Erythroblast (primary cell): ENCODE data around the gene LRP3.

Source experiments
- DNase-seq, 2 experiments: peaks; one replicate each; lab custom pipeline; 2025; lab: John Stamatoyannopoulos, UW
- GATA1 ChIP-seq: IDR thresholded peaks from 2 replicates; pipeline ENCODE4 v1.6.1; 2011; ENCODE audit warnings: low read depth, mild to moderate bottlenecking, control low read depth, low read length, moderate library complexity
- POLR2A ChIP-seq: IDR thresholded peaks from 2 replicates; pipeline ENCODE4 v1.6.1; 2011; ENCODE audit warnings: mild to moderate bottlenecking, low read length

Gene LRP3

DNA sequence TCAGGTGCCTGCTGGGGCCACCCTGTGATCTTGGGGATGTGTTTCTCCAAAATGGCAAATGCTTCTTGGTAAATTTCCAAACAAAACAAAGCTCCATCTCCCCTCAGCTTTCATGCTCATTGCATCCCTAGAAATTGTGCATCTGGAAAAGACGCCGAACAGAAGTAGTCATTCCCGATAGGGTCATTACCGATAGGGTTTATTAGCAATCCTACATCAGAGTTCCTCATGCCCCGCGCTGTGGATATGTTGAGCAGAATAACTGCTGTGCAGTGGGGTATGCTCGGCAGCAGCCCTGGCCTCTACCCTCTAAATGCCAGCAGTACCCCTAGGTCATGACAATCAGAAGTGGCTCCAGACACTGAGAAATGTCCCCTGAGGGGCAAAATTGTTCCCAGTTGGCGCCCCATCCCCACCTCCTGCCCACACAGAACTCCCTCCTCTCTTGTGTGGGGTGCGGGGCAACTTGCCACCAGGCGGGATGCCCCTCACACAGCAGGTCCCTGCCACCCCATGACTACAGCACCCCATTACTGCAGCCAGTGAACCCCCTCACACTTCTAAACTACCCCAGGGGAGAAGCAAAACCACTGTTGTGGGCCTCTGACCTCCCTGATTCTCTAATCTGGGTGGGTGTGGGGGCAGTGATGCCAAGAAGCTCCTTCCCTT lies 44.5 kb downstream of the LRP3 start:
- no peak for DNase-seq
- TF ChIP-seq POLR2A (no peak), GATA1 (no peak)

DNA sequence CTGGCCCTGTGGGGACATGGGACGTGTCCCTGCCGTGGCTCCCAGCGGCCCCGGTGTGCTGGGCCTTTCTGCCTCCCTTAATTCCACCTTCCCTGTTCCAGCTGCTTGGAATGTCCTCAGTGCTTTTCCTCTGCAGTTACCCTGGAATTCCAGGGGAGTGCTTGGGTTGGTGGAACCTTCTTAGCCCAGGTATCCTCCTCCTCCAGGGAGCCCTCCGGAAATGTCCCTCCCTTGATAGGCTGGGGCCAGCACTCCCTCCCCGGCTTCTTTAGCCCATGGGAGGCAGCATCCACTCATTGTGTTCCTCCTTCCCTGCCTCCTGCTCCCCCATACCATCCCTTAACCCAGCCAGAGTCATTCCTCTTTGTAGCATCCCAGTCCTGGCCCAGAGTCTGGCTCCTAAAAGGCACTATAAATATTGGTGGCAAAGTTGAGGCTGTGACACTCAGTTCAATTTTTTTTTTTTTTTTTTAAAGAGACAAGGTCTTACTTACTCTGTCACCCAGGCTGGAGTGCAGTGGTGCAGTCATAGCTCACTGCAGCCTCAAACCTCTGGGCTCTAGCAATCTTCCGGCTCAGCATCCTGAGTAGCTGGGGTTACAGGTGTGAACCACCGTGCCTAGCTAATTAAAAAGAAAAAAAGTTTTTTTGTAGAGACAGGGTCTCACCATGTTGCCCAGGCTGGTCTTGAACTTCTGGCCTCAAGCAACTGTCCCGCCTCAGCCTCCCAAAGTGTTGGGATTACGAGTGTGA lies 45.3 kb downstream of the LRP3 start:
- no peak for DNase-seq
- TF ChIP-seq GATA1 (no peak), POLR2A (no peak)

DNA sequence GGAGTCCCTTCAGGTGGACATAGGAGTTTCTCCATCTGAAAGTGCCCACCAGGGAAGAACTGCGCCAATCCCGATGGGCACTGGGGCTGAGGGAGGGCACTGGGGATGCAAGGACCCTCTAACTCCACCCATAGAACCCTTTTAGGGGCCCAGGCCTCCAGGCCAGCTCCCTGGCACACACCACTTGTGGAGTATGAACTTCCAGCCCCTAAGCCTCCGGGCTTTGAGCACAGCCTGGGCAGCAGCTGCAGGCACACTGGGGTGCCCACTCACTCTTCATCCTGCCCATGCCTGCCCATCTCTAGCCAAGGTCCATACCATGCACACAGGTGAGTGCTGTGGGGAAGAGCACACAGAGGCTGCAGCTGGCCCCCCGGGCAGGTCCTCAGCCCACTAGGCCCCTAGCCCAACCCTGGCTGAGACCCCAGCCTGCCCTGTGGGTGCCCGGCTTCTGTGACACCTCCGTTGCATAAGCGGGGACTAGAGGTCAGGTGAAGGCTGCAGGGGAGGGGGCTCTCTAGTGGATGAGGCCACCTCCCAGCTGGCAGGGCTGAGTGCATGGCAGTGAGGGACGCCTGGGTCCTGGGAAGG lies 46.1 kb downstream of the LRP3 start:
- TF ChIP-seq POLR2A (no peak), GATA1 (no peak)
- DNase-seq = no peak

DNA sequence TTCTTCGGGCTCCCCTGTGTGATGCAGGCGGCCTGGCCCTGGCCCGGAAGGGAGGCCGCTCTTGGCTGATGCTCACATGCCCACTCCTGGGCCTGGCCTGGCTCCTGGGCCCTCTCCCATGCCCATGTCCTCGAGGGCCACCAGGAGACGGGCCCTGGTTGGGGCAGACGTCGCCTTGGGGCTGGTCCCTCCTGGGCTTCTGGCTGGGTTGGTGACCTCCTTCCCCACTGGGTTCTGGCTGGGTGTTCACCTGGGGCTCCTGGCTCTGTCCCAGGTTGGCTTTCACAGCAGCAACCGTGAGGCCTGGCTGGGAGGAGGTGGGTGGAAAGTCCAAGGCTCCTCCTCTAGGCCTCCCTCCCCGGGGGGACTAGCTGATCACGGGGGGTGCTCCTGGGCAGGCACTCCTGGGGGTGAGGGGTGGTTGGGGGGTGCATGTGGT lies 47.0 kb downstream of the LRP3 start:
- TF ChIP-seq POLR2A (no peak), GATA1 (no peak)
- no peak for DNase-seq

DNA sequence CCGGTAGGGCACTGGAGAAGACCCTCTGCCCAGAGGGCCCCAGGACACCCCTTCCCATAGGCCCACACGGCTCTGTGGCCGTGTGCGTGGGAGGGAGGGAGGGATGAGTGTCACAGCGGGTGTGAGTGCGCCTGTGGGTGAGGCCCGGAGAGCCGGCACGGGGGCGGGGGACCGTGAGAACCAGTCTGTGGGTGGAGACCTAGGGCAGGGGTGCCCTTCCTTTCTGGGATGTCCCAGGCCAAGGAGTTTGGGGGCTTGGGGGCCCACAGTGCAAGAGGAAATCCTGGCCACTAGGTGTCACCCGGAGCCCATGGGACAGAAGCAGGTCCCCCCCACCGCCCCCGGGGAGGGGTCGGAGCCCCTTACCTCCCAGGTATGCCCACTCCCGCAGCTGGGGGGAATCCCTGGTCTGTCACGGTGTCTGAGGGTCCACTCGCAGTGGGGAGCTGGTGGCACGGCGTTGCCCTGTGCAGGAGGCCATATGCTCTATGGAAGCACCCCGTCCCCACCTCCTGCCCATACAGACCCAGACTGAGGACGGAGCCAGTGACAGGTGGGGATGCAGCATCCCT lies 47.5 kb downstream of the LRP3 start:
- DNase-seq = peak in 1 of 2 experiments; percentile 29
- no peak for TF ChIP-seq POLR2A
- TF ChIP-seq GATA1 = no peak

DNA sequence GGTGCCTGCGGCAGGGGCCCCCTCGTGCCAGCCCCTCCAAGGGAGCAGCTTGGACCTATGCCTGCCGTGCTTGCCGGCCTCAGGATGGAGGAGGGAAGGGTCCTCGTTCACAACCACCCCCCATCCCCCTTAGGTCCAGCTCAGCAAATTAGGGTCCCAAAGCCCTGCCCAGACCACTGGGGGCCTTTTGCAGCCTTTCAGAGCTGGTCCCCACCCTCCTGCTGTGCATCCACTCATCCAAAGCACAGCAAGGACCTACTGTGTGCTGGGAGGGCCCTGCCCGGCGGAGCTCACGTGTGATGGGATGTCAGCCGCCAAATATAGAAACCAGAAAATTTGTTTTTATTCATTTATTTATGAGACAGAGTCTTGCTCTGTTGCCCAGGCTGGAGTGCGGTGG lies 48.0 kb downstream of the LRP3 start:
- DNase-seq = no peak
- TF ChIP-seq GATA1 = no peak
- no peak for TF ChIP-seq POLR2A

DNA sequence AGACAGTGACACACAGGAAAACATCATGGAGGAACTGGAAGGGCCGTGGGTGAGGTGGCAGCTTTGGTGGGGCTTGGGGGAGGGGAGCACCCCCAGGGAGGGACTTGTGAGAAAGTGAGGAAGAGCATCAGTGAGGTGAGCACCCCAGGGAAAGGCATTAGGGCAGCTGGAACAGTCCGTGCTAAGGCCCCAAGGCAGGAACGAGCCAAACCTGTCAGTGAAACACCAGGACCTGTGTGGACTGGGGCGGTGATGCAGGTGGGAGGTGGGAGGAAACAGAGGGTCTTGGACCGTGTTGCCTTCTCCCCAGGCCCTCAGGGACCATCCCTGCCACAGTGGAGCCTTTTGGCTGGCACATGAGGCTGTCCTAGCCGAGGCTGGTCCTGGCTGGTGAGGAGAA lies 48.8 kb downstream of the LRP3 start:
- no peak for DNase-seq

DNA sequence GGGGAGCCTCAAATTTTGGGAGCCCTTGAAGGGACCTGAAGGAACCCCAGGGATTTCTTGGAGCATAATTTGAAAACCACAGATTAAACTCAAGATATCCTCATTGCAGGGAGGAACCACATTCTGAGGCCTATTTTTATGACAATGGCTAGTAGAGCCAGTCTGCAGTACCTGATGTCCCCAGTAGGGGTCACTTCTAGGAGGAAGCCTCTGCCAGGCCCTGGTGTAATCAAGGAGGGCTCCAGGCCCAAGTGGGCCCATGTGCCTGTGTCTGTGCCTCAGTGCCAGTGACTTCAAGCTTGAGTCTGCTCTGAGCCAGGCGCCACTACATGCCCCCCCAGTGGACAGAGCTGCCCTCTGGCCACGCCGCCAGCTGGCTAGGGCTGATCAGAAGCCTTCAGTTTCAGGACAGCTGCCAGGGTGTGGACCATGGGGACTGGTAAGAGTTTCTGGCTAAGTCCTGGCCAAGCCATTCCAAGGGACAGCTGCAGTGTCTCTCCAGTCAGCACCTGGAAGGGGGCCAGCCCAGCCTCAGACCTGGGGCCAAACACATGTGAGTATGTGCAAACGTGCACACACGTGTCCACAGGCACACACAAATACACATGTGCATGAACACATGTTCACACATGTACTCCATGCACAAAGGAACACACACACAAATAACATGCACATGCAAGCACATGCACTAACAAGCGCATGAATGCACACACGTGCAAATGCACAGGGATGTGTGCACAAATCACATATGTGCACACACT lies 52.0 kb downstream of the LRP3 start:
- DNase-seq = peak in 1 of 2 experiments; percentile 26
- TF ChIP-seq POLR2A (no peak), GATA1 (no peak)

More for the DNA sequence above, 48.8 kb downstream of the LRP3 start:
- TF ChIP-seq GATA1 = no peak
- no peak for TF ChIP-seq POLR2A

DNA sequence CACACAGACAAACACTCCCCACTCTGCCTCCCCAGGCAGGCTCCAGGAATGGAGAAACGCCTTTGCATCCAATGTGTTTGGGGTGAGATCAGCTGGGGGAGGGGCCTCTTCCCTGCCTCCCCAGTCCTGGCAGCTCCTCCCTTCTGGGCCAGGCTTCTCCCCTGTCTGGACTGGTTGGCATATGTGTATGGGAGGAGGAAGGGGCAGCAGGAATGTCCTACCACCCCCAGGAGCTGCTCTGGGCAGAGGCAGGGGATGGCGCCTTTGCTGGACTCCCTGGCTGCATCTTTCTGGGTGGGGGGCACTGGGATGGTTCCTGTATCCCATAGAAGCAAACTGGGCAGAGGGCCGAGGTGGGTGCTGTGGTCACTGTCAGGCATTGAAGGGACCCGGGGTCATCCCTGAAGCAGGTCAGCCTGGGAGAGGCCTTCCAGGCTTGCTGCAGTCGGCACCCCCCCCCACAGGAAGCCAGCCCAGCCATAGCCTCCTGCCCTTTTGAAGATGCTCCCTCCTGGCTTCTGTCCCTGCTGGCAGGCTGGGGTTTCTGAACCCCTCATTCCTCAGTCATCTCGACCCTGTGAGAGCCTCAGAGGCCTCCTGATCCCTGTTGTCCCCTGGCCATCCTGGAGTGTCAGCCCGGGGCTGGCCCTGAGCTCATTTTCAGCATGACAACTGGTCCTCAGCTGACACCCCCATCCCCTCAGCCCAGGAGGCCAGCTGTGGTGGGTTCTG lies 52.7 kb downstream of the LRP3 start:
- no peak for DNase-seq
- TF ChIP-seq GATA1 (no peak), POLR2A (no peak)

DNA sequence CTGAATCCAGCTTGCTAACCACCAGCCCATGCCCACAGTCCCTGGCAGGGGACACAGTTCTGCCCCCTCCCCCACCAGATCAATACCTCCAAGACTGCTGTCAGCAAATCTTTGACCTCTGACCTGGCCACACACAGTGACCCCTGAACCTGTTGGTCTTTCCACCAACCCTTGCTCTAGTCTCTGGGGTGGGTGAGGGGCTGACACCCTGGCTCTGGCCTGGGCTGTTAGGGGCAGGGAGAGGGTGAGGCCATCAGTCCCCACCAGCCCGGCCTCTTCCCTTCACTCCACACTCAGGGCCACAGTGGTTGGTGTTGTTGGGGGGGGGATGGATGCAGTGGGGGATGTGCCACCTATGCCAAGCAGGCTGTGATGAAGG lies 53.3 kb downstream of the LRP3 start:
- DNase-seq = no peak
- TF ChIP-seq POLR2A = no peak
- no peak for TF ChIP-seq GATA1

DNA sequence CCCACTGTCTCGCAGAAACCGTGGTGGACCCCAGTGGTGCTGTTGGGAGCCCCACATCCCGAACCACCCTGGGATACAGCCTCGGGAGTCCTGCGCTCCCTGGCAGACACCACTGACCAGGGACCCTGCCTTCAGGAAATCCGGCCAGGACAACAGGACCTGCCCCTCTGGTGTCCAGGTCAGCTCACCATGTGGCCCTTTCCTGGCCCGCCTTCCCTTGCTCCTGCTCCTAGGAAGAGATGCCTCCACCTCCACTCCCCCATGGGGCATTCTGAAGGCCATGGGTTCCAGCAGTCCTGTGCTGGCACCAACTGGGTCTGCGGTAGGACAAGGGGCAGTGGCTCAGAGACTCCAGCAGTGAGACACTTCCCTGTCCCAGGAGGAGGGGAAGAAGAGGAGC lies 54.0 kb downstream of the LRP3 start:
- no peak for DNase-seq
- no peak for TF ChIP-seq GATA1
- TF ChIP-seq POLR2A = no peak

DNA sequence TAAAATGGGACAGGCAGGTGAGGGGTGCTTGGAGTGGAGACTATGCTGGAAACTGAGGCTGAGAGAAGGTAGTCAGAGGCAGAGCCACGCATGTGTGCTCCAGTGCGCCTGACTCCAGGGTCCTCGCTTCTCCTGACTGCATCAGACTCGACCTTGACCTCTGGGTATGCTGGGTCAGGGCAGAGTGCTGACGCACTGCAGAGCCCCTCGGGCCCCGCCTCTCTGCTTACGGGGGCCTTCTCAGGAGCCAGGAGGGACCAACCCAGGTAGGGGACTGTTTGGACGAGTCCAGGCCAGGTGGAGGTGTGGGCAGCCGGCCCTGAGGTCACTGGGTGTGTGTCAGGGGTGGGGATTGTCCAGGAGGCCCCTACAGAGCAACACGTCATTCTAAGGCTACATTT lies 54.4 kb downstream of the LRP3 start:
- DNase-seq = no peak
- TF ChIP-seq GATA1 = no peak
- no peak for TF ChIP-seq POLR2A

DNA sequence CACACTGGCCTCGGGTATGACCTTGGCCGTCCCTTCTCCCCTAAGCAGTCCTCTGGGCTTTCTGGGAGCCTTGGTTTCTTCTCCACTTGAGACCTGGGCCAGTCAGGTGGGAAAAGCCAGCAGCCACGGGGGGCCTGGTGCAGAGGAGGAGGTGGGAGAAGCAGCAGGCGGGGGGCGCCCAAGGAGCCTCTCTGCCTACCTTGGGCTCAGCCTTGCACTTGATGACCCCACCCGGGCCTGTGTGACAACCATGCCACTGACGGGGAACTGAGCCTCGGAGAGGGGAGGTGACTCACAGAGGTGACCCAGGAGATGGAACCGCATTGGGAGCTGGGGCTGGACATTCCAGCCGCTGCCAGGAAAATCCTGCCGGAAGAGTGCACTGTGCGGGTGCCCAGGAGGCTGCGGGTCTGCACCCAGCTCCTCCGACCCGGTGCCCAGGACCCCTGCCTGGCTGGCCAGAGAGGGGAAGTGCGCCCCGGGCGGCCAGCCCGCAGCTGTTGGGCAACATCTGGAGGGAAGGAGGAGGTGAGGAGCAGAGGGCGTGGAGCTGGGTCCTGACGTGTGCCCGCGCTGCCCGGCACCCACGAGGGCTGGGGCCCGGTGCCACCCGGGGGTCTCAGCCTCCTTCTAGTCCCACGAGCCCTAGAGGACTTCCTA lies 55.0 kb downstream of the LRP3 start:
- no peak for TF ChIP-seq POLR2A
- TF ChIP-seq GATA1 = no peak
- peak in 1 of 2 experiments; percentile 55 for DNase-seq
